Keratinocyte (primary cell): ENCODE data around the gene IQCE. TPM values are rescaled to one million over a fixed set of nuclear protein-coding genes. Genes with fewer than 3 reads are reported as not detected.

Source experiments
- DNase-seq: peaks from one replicate; pipeline ENCODE4 v3.0.0-alpha.2; 2011; ENCODE audit warnings: low read depth, missing footprints, low spot score
- FAIRE-seq: peaks from 2 replicates; lab custom pipeline; 2011; peaks lifted over from hg19 to GRCh38; lab: Jason Lieb, UNC
- H2AFZ ChIP-seq: 2 replicates; pipeline ENCODE4 v1.6.0; 2012; ENCODE audit warnings: low read length, control low read depth, inconsistent platforms; ENCODE audit not compliant: control insufficient read depth
- H3K27ac ChIP-seq: 2 replicates; pipeline ENCODE4 v1.5.1; 2011; ENCODE audit warnings: low read length; ENCODE audit not compliant: control insufficient read depth, insufficient read depth
- H3K27me3 ChIP-seq: 3 replicates; pipeline ENCODE4 v1.6.0; 2011; ENCODE audit warnings: low read length; ENCODE audit not compliant: control insufficient read depth, insufficient read depth; ENCODE audit errors: extremely low read depth
- H3K36me3 ChIP-seq, 2 experiments: 2 replicates in 1 of 2; 3 replicates in 1 of 2; pipeline ENCODE4 v1.5.1; 2011; ENCODE audit warnings: low read length in 2 of 2, mild to moderate bottlenecking in 1 of 2; ENCODE audit not compliant: control insufficient read depth in 2 of 2, insufficient read depth in 2 of 2; ENCODE audit errors: extremely low read depth in 1 of 2
- H3K4me1 ChIP-seq: 3 replicates; pipeline ENCODE4 v1.5.1; 2011; ENCODE audit warnings: low read length; ENCODE audit not compliant: control insufficient read depth, insufficient read depth; ENCODE audit errors: extremely low read depth
- H3K4me2 ChIP-seq: 3 replicates; pipeline ENCODE4 v1.6.0; 2011; ENCODE audit warnings: low read depth, low read length; ENCODE audit not compliant: control insufficient read depth, insufficient read depth; ENCODE audit errors: extremely low read depth
- H3K4me3 ChIP-seq, 3 experiments: fragments of 200-600 bp in 1 of 3; sonication (generic) in 1 of 3; 2 replicates in 2 of 3; 3 replicates in 1 of 3; pipeline ENCODE4 v1.5.1; 2011 to 2016; ENCODE audit warnings: low read length in 3 of 3, mild to moderate bottlenecking in 3 of 3, control low read depth in 2 of 3, inconsistent platforms in 1 of 3, low read depth in 1 of 3, mixed read lengths in 1 of 3, mixed run types in 1 of 3, moderate library complexity in 1 of 3; ENCODE audit not compliant: control insufficient read depth in 2 of 3, insufficient read depth in 2 of 3; ENCODE audit errors: extremely low read depth in 1 of 3
- H3K79me2 ChIP-seq: 2 replicates; pipeline ENCODE4 v1.6.0; 2012; ENCODE audit warnings: low read length; ENCODE audit not compliant: control insufficient read depth, insufficient read depth
- H3K9ac ChIP-seq: 3 replicates; pipeline ENCODE4 v1.6.0; 2011; ENCODE audit warnings: low read length; ENCODE audit not compliant: control insufficient read depth, insufficient read depth; ENCODE audit errors: extremely low read depth
- H3K9me1 ChIP-seq: 3 replicates; pipeline ENCODE4 v1.6.0; 2011; ENCODE audit warnings: low read length; ENCODE audit not compliant: control insufficient read depth, insufficient read depth; ENCODE audit errors: extremely low read depth
- H3K9me3 ChIP-seq: 2 replicates; pipeline ENCODE4 v1.5.1; 2012; ENCODE audit warnings: low read depth, low read length; ENCODE audit not compliant: control insufficient read depth
- H4K20me1 ChIP-seq: 3 replicates; pipeline ENCODE4 v1.6.0; 2011; ENCODE audit warnings: low read length; ENCODE audit not compliant: control insufficient read depth, insufficient read depth; ENCODE audit errors: extremely low read depth
- CTCF ChIP-seq, 3 experiments: IDR thresholded peaks in 1 of 3; conservative IDR thresholded peaks in 1 of 3; optimal IDR thresholded peaks in 1 of 3; 2 replicates in 2 of 3; 3 replicates in 1 of 3; pipeline versions ENCODE3 to v1.5.1; 2011; ENCODE audit warnings: low read length in 3 of 3, mild to moderate bottlenecking in 3 of 3, moderate library complexity in 2 of 3, control low read depth in 1 of 3, inconsistent platforms in 1 of 3; ENCODE audit not compliant: insufficient read depth in 2 of 3; ENCODE audit errors: extremely low read depth in 1 of 3
- EZH2 ChIP-seq: IDR thresholded peaks from one replicate; pipeline ENCODE4 v1.6.1; 2012; ENCODE audit warnings: inconsistent platforms, mild to moderate bottlenecking, low read length, moderate library complexity
- dilution Hi-C: fragments of 300-500 bp; cut with MboI; formaldehyde crosslinking; loops from one replicate; pipeline ENCODE4 v1.7.0; 2020; ENCODE audit warnings: low sequenced_read_pairs; ENCODE audit not compliant: extremely low pct_ligation_motif_present
- polyA plus RNA-seq, 5 experiments: library from polyadenylated mRNA; depleted of rRNA in 3 of 5; stranded (reverse) in 3 of 5; stranded (forward) in 1 of 5; unstranded in 1 of 5; fragments of >200 nt; gene quantifications; 1 replicate in 1 of 5; 2 replicates in 3 of 5; 3 replicates in 1 of 5; pipeline versions ENCODE4 v1.2.1 to v1.2.3, GENCODE V29; 2011 to 2012; ENCODE audit warnings: missing spikeins in 2 of 5, low read depth in 1 of 5, low replicate concordance in 1 of 5

IQCE gene
- polyA plus RNA-seq, 1 donor (not counting 4 experiments of a cell fraction or from before 2014, with no cell fraction given) = 5.2 TPM

GRCh38 chr7:2607122-2607922, 48.5 kb downstream of the IQCE start:
- no peak overlapping the region for H3K9ac ChIP-seq

GRCh38 chr7:2607923-2608904, 49.4 kb downstream of the IQCE start:
- no peaks in the 10 kb centered on the region for H3K9me1 ChIP-seq
- H3K9me3 ChIP-seq = no peaks in the 10 kb centered on the region
- H3K79me2 ChIP-seq = no peaks in the 10 kb centered on the region
- H3K4me3 ChIP-seq = no peak overlapping the region
- no peak for FAIRE-seq
- H3K27ac ChIP-seq = no peak overlapping the region
- no peak overlapping the region for H2AFZ ChIP-seq
- H3K4me2 ChIP-seq = no peak overlapping the region
- H3K27me3 ChIP-seq = no peaks in the 10 kb centered on the region
- no peaks in the 10 kb centered on the region for H3K4me1 ChIP-seq
- DNase-seq = no peak
- dilution Hi-C loops = no loop called here
- H3K9ac ChIP-seq = no peak overlapping the region
- H4K20me1 ChIP-seq = no peaks in the 10 kb centered on the region
- H3K36me3 ChIP-seq = peaks cover 0 to 6% of the 10 kb centered on the region in 2 experiments
- TF ChIP-seq EZH2 = no peak
- no peak for TF ChIP-seq CTCF (optimal IDR thresholded peaks at IDR 0.05 in 1 of 3, IDR thresholded peaks at IDR 0.05 in 1 of 3, conservative IDR thresholded peaks at IDR 0.05 in 1 of 3; ENCODE audit: extremely low read depth in 1 of 3, insufficient read depth in 2 of 3, low read length in 3 of 3)

More at GRCh38 chr7:2607122-2607922, 48.5 kb downstream of the IQCE start:
- dilution Hi-C loops = no loop called here
- H2AFZ ChIP-seq = no peak overlapping the region
- peaks cover 0 to 6% of the 10 kb centered on the region in 2 experiments for H3K36me3 ChIP-seq
- H3K9me1 ChIP-seq = no peaks in the 10 kb centered on the region
- no peaks in the 10 kb centered on the region for H3K79me2 ChIP-seq
- no peak for FAIRE-seq
- H3K27me3 ChIP-seq = no peaks in the 10 kb centered on the region
- DNase-seq = no peak
- no peaks in the 10 kb centered on the region for H3K9me3 ChIP-seq
- H3K27ac ChIP-seq = no peak overlapping the region
- TF ChIP-seq EZH2 = no peak
- TF ChIP-seq CTCF (optimal IDR thresholded peaks at IDR 0.05 in 1 of 3, IDR thresholded peaks at IDR 0.05 in 1 of 3, conservative IDR thresholded peaks at IDR 0.05 in 1 of 3; ENCODE audit: extremely low read depth in 1 of 3, insufficient read depth in 2 of 3, low read length in 3 of 3) = no peak
- H4K20me1 ChIP-seq = no peaks in the 10 kb centered on the region
- no peak overlapping the region for H3K4me2 ChIP-seq
- H3K4me1 ChIP-seq = no peaks in the 10 kb centered on the region
- H3K4me3 ChIP-seq = no peak overlapping the region
